Activated CD4-positive, alpha-beta T cell treated with anti-CD3 and anti-CD28 coated beads, Interleukin-2, amount 50 U/mL, for 1 hour (primary cell): ENCODE results near the gene MRPL41.
"Not testable (repeated sequence)": the region's sequence is repeated elsewhere in the genome, so short reads cannot be mapped to it uniquely, and the experiment has no call there.

Experiments used
- DNase-seq: peaks from one replicate; pipeline ENCODE4 v3.0.0-alpha.2; 2020

Gene MRPL41

GRCh38 chr9:137588311-137588710, 36.6 kb downstream of the MRPL41 start:
- DNase-seq = no peak

GRCh38 chr9:137588891-137589290, 37.2 kb downstream of the MRPL41 start:
- no peak for DNase-seq

DNA sequence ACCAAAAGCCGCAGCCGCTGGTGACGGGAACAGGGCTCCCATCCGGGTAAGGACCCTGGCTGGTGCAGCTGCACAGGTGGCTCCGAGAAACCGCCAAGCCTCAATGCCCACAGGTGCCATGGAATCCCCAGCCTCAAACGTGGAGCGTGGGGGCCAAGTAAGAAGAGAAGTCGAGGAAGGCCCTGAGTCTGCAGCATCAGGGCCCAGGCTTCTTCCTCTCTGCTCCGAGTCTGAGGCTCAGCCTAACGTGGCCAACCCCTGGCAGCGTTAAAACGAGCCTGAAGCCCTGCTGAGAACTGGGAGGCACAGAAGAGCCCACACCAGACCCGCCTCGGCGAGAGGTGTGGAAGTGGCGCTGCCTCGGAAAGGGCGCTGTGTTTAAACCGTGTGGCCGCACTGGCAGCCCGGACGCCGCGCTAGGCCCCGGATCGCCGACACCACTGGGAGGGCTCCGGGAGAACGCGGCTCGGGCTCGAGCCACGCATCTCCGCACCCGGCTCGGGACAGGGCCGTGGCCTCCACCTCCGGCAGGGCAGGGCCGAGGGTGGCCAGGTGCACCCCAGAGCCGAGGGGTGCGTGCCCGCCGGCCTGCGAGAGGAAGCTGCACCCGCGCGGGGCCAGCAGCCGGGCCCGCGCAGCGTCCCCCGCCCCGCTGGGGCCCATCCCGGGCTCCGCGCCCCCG, 37.9 kb downstream of the MRPL41 start:
- peak; percentile 8 for DNase-seq

DNA sequence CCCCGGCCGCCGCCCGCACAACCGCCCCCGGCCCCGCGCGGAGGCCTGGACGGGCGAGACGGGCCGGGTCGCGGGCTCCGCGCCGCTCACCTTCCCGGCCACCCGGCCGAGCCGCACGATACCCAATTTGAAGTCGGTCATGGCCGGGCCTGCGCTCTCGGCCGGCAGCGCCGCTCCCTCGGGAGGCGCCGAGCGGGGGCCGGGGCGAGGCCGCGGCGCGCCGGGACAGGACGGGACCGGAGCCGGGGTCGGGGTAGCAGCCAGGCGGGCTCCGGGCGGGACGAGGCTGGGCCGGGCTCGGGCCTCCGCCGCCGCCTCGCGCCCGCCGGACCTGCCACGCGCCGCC, 38.4 kb downstream of the MRPL41 start:
- no peak for DNase-seq

DNA sequence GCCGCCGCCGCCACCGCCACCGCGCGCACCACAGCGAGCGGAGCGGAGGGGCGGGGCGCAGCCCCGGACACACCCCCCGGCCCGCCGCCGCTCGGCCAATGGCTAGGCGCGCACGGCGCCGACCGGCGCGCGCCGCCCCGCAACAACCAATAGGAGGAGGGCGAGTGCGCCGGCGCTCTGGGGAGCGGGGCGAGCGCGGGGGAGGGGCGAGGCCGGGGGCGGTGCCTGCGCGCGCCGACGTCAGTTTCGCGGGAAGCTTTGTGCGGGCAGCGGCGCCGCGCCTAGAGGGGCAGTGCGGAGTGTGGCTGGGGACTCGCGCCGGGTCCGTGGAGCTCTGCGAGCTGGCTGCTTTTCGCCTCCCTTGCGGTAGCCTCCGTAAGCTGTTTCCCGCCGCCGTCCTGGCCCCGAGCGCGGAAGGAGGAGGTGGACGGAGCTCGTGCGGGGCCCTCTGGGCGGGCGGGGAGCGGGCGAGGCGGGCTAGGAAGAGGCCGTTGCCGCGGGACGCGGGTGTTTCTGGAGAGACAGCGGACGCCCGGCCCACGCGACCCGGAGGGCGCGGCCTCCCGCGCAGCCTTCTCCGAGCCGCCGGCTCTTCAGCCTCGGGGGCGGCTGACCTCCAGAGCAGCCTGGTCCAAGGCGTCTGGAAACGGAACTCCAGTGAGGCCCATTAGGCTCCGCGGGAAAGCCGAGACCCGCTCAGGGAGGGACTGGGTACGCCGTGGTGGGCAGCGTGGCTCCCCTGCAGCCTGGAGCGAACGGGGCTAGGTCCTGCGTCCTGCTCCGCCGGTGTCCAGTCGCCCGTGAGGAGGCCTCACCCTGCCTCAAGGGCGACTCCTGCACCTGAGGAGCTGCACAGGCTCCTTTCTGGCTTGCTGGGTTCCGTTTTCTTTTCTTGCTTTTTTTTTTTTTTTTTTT, 39.0 kb downstream of the MRPL41 start, which contains the start of gene ZMYND19:
Gene ZMYND19 (minus strand): TSS at position 44 of the 915 bp plus-strand sequence. CDS start 249 bp downstream, outside the sequence.
- DNase-seq = peak; percentile 88

GRCh38 chr9:137592767-137593166, 41.1 kb downstream of the MRPL41 start:
- no peak for DNase-seq

DNA sequence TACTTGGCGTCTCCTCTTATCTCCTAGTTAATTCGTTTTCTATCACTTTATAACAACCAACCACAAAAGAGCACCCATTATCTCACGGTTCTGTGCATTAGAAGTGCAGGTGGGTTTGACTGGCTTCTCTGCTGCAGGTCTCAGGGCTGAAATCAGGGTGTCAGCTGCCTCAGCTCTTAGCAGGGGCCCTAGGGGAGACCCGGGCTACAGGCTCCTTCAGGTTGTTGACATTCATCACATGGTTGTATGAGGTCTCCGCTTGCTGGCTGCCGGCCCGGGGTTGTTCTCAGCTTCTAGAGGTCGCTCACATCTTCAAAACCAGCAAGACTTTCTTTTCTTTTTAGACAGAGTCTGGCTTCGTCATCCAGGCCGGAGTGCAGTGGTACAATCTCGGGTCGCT, 41.5 kb downstream of the MRPL41 start:
- no peak for DNase-seq

DNA sequence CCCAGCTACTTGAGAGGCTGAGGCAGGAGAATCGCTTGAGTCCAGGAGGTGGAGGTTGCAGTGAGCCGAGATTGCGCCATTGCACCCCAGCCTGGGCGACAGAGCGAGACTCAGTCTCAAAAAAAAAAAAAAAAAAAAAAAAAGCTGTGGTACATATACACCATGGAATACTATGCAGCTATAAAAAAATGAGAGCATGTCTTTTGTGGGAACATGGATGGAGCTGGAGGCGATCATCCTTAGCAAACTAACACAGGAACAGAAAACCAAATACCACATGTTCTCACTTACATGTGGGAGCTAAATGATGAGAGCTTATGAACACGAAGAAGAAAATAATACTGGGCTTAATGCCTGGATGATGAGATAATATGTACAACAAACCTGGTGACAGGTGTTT, 44.9 kb downstream of the MRPL41 start:
- not testable (repeated sequence) for DNase-seq

DNA sequence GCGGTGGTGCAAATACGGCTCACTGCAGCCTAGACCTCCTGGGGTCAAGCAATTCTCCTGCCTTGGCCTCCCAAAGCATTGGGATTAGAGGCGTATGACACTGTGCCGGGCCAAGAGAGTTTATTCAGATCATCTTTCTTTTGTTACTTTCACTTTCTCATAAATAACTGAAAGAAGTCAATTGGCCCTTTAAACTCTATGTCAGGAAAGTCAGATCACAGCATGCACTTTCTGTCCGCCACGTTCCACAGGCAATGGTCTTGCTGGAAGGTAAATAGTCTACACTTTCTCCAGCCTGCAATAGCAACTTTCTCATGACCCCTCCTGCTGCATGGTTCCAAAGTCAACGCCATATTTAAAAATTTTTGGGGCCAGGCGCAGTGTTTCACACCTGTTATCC, 47.3 kb downstream of the MRPL41 start:
- no peak for DNase-seq
